Neuronal stem cell (in vitro differentiated cells): ENCODE results near the gene SERPINA6.
"Not testable (repeated sequence)": the region's sequence is repeated elsewhere in the genome, so short reads cannot be mapped to it uniquely, and the experiment has no call there.

Source experiments
- DNase-seq: peaks from one replicate; pipeline ENCODE4 v3.0.0-alpha.2; 2013; ENCODE audit warnings: low spot score
- H2AFZ ChIP-seq: one replicate; pipeline ENCODE4 v1.6.1; 2013; ENCODE audit warnings: mild to moderate bottlenecking, low read length, inconsistent platforms
- H2AK5ac ChIP-seq: 2 replicates; pipeline ENCODE4 v1.6.1; 2013; ENCODE audit warnings: low read depth, mild to moderate bottlenecking, inconsistent platforms, low read length, moderate library complexity, mixed read lengths
- H2BK120ac ChIP-seq: 2 replicates; pipeline ENCODE4 v1.6.1; 2013; ENCODE audit warnings: low read depth, mild to moderate bottlenecking, inconsistent platforms, low read length, moderate library complexity, mixed read lengths
- H2BK12ac ChIP-seq: one replicate; pipeline ENCODE4 v1.6.1; 2013; ENCODE audit warnings: low read length, inconsistent platforms
- H2BK15ac ChIP-seq: 2 replicates; pipeline ENCODE4 v1.6.1; 2013; ENCODE audit warnings: mild to moderate bottlenecking, low read length, inconsistent platforms, mixed read lengths
- H2BK5ac ChIP-seq: one replicate; pipeline ENCODE4 v1.6.1; 2013; ENCODE audit warnings: inconsistent platforms, mild to moderate bottlenecking, low read length, moderate library complexity
- H3K14ac ChIP-seq: one replicate; pipeline ENCODE4 v1.6.1; 2013; ENCODE audit warnings: low read length, inconsistent platforms
- H3K18ac ChIP-seq: 2 replicates; pipeline ENCODE4 v1.6.1; 2013; ENCODE audit warnings: low read length, inconsistent platforms
- H3K23ac ChIP-seq: 2 replicates; pipeline ENCODE4 v1.6.1; 2013; ENCODE audit warnings: low read depth, mild to moderate bottlenecking, mixed read lengths, low read length, inconsistent platforms; ENCODE audit not compliant: poor library complexity
- H3K27ac ChIP-seq: replicated peaks from 3 replicates; pipeline ENCODE4 v1.5.1; 2013; ENCODE audit warnings: low read length, inconsistent platforms
- H3K27me3 ChIP-seq, 3 experiments: 2 replicates each; pipeline ENCODE4 v1.6.1; 2013; ENCODE audit warnings: low read length in 3 of 3, mild to moderate bottlenecking in 2 of 3, inconsistent platforms in 1 of 3, low read depth in 1 of 3, mixed read lengths in 1 of 3, moderate library complexity in 1 of 3; ENCODE audit not compliant: control insufficient read depth in 3 of 3, insufficient read depth in 3 of 3
- H3K36me3 ChIP-seq, 2 donors: replicated peaks in 1 of 2; 2 replicates each; pipeline ENCODE4 v1.6.1; 2013; ENCODE audit warnings: low read length in 2 of 2; ENCODE audit not compliant: control insufficient read depth in 2 of 2, insufficient read depth in 2 of 2
- H3K4ac ChIP-seq: 2 replicates; pipeline ENCODE4 v1.6.1; 2013; ENCODE audit warnings: inconsistent platforms, mild to moderate bottlenecking, low read length, moderate library complexity
- H3K4me1 ChIP-seq, 2 donors: 1 replicate in 1 of 2; 2 replicates in 1 of 2; pipeline ENCODE4 v1.6.1; 2013; ENCODE audit warnings: low read length in 2 of 2, low read depth in 1 of 2; ENCODE audit not compliant: control insufficient read depth in 2 of 2, insufficient read depth in 1 of 2
- H3K4me2 ChIP-seq: one replicate; pipeline ENCODE4 v1.6.1; 2013; ENCODE audit warnings: mild to moderate bottlenecking, low read length, inconsistent platforms; ENCODE audit not compliant: insufficient read depth, poor library complexity, severe bottlenecking
- H3K4me3 ChIP-seq, 2 donors: 2 replicates each; pipeline ENCODE4 v1.5.1; 2013; ENCODE audit warnings: low read length in 2 of 2, mild to moderate bottlenecking in 2 of 2, inconsistent platforms in 1 of 2, moderate library complexity in 1 of 2
- H3K79me1 ChIP-seq: one replicate; pipeline ENCODE4 v1.6.1; 2013; ENCODE audit warnings: low read depth, mild to moderate bottlenecking, inconsistent platforms, low read length, moderate library complexity
- H3K9ac ChIP-seq: one replicate; pipeline ENCODE4 v1.6.1; 2013; ENCODE audit warnings: mild to moderate bottlenecking, low read depth, low read length, inconsistent platforms; ENCODE audit not compliant: poor library complexity
- H3K9me3 ChIP-seq, 2 donors: replicated peaks in 1 of 2; 2 replicates each; pipeline versions ENCODE3 to v1.6.1; 2013; ENCODE audit warnings: low read length in 2 of 2, mild to moderate bottlenecking in 2 of 2, inconsistent platforms in 1 of 2, low read depth in 1 of 2, mixed read lengths in 1 of 2, moderate library complexity in 1 of 2; ENCODE audit not compliant: control insufficient read depth in 2 of 2, insufficient read depth in 1 of 2
- H4K8ac ChIP-seq: one replicate; pipeline ENCODE4 v1.6.1; 2013; ENCODE audit warnings: low read depth, mild to moderate bottlenecking, inconsistent platforms, low read length, moderate library complexity
- H4K91ac ChIP-seq: one replicate; pipeline ENCODE4 v1.6.1; 2013; ENCODE audit warnings: low read length, low read depth, mild to moderate bottlenecking, inconsistent platforms; ENCODE audit not compliant: poor library complexity
- WGBS, 2 donors: extraction: QIAGEN DNeasy Blood & Tissue Kit; methylation state at CpG; one replicate each; pipeline ENCODE4 v1.1.7; 2013; ENCODE audit warnings: missing lambda C conversion rate in 2 of 2, mixed read lengths in 1 of 2; ENCODE audit not compliant: insufficient read length in 2 of 2, insufficient replicate concordance in 1 of 2; ENCODE audit errors: extremely low coverage in 2 of 2; 5-methylcytosine and 5-hydroxymethylcytosine counted together

SERPINA6 gene

DNA sequence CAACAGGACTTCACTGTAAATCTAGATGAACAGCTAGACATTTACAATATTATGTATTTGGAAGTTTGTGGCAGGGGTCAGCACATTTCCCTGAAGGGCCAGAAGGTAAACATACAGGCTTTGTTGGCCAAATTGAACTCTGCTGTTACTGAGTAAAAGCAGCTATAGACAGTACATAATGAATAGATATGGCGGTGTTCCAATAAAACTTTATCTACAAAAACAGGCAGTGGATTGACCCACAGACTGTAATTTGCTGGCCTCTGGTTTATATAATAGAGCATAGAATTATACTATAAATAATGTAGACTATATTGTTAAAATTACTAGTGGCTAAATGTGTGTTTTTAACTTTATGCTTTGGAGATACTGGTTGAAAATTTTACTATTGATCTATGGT, 55.8 kb downstream of the SERPINA6 start:
- Histone ChIP-seq H2AK5ac (no peak overlapping the region), H2BK120ac (no peak overlapping the region), H2AFZ (no peak overlapping the region), H3K4me1 (no peaks in the 10 kb centered on the region), H3K9me3 (peaks cover 0 to 11% of the 10 kb centered on the region in 2 donors), H4K91ac (no peak overlapping the region), H3K4me3 (no peak overlapping the region), H3K4me2 (no peak overlapping the region), H3K4ac (no peak overlapping the region), H3K14ac (no peak overlapping the region), H3K27ac (no peak overlapping the region), H3K27me3 (no peaks in the 10 kb centered on the region), H3K36me3 (no peaks in the 10 kb centered on the region), H3K79me1 (no peaks in the 10 kb centered on the region), H2BK15ac (no peak overlapping the region), H2BK12ac (no peak overlapping the region), H4K8ac (no peak overlapping the region), H3K18ac (no peak overlapping the region), H3K9ac (no peak overlapping the region), H2BK5ac (no peak overlapping the region), H3K23ac (no peak overlapping the region)
- DNase-seq = no peak
- no CpG with 5 or more reads among the region's 1 CpG for WGBS, 2 donors

GRCh38 chr14:94264195-94264594, 58.9 kb downstream of the SERPINA6 start:
- WGBS, 2 donors = no CpG with 5 or more reads among the region's 3 CpGs
- not testable (repeated sequence) for H3K27me3 ChIP-seq, H2BK12ac ChIP-seq, DNase-seq, H2AFZ ChIP-seq, H3K4me1 ChIP-seq, H3K9ac ChIP-seq, H2AK5ac ChIP-seq, H2BK5ac ChIP-seq, H3K4me3 ChIP-seq, H3K27ac ChIP-seq, H3K36me3 ChIP-seq, H2BK15ac ChIP-seq, H3K14ac ChIP-seq, H4K8ac ChIP-seq, H3K79me1 ChIP-seq, H3K4me2 ChIP-seq, H2BK120ac ChIP-seq, H3K4ac ChIP-seq, H4K91ac ChIP-seq, H3K23ac ChIP-seq, H3K18ac ChIP-seq
- H3K9me3 ChIP-seq = peaks cover 0 to 18% of the 10 kb centered on the region in 2 donors
